ENCODE results near the gene MACC1. TPM values are rescaled to one million over a fixed set of nuclear protein-coding genes. Genes with fewer than 3 reads are reported as not detected.

The MACC1 gene
- total and polyA plus RNA-seq, 9 of the 15 experiments (the other 6 are each of a cell fraction or from before 2014, with no cell fraction given): 5.9 to 30.2 (median 10.4) TPM

DNA sequence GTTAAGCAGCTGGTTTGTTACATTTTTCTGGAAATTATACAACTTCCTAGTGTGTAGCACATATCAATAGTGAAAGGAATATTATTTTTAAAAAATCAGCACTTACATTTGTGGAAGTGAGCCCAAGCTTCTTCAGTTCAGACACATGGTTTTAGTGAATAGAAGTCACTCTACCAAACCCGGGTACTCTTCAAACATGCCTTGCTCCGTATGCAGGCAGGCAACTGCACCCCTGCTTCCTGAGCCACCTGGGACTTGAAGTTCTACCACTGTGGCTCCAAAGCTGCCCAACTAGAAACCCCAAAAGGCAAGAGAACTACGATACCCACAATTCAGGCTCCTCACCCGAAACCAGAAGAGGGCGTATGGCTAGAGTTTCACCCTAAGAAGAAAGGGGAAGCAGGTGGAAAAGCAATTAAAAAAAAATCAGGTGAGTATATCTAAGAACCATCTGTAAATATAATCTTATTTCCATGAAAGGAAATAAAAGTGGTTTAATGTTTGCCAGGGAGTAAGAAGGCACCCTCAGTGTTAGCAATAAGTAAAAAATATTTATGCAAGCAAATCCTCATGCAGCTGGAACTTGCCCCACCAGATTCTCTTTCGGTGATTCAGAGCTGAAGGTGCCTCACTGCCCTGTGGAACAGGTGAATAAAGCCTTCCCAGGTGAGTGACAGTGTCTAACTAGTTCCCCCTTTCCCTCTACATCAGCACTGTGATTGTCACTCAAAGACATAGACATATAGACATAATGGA, at the start of gene MACC1 (continued):
- TF ChIP-seq, protein P1, sequence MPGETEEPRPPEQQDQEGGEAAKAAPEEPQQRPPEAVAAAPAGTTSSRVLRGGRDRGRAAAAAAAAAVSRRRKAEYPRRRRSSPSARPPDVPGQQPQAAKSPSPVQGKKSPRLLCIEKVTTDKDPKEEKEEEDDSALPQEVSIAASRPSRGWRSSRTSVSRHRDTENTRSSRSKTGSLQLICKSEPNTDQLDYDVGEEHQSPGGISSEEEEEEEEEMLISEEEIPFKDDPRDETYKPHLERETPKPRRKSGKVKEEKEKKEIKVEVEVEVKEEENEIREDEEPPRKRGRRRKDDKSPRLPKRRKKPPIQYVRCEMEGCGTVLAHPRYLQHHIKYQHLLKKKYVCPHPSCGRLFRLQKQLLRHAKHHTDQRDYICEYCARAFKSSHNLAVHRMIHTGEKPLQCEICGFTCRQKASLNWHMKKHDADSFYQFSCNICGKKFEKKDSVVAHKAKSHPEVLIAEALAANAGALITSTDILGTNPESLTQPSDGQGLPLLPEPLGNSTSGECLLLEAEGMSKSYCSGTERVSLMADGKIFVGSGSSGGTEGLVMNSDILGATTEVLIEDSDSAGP (CRISPR knock-in tag; IDR thresholded peaks at IDR 0.05): no peak
- TF ChIP-seq DIDO1 (tag; IDR thresholded peaks at IDR 0.05; ENCODE audit: low read depth) (peak; percentile 87), RUNX1 (IDR thresholded peaks at IDR 0.05; ENCODE audit: low read depth) (no peak), CREM (IDR thresholded peaks at IDR 0.05; ENCODE audit: low read depth) (peak; percentile 71), CBX2 (IDR thresholded peaks at IDR 0.05; ENCODE audit: insufficient read depth, low read length, poor library complexity, severe bottlenecking) (no peak), JUND (IDR thresholded peaks at IDR 0.05; ENCODE audit: borderline replicate concordance, low read depth, low read length) (no peak), JUND (tag; IDR thresholded peaks at IDR 0.05; ENCODE audit: borderline replicate concordance, low read depth, low read length) (peak; percentile 13; the same call in 1 of the 3 replicates), YBX1 (IDR thresholded peaks at IDR 0.05) (no peak), CBX8 (IDR thresholded peaks at IDR 0.05; ENCODE audit: borderline replicate concordance, extremely low read depth, low read depth, low read length, poor library complexity, severe bottlenecking) (no peak)
- TF ChIP-seq, protein P2, sequence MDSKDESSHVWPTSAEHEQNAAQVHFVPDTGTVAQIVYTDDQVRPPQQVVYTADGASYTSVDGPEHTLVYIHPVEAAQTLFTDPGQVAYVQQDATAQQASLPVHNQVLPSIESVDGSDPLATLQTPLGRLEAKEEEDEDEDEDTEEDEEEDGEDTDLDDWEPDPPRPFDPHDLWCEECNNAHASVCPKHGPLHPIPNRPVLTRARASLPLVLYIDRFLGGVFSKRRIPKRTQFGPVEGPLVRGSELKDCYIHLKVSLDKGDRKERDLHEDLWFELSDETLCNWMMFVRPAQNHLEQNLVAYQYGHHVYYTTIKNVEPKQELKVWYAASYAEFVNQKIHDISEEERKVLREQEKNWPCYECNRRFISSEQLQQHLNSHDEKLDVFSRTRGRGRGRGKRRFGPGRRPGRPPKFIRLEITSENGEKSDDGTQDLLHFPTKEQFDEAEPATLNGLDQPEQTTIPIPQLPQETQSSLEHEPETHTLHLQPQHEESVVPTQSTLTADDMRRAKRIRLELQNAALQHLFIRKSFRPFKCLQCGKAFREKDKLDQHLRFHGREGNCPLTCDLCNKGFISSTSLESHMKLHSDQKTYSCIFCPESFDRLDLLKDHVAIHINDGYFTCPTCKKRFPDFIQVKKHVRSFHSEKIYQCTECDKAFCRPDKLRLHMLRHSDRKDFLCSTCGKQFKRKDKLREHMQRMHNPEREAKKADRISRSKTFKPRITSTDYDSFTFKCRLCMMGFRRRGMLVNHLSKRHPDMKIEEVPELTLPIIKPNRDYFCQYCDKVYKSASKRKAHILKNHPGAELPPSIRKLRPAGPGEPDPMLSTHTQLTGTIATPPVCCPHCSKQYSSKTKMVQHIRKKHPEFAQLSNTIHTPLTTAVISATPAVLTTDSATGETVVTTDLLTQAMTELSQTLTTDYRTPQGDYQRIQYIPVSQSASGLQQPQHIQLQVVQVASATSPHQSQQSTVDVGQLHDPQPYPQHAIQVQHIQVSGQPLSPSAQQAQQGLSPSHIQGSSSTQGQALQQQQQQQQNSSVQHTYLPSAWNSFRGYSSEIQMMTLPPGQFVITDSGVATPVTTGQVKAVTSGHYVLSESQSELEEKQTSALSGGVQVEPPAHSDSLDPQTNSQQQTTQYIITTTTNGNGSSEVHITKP (IDR thresholded peaks at IDR 0.05; ENCODE audit: partially characterized antibody): peak; percentile 59
- TF ChIP-seq, protein P3, sequence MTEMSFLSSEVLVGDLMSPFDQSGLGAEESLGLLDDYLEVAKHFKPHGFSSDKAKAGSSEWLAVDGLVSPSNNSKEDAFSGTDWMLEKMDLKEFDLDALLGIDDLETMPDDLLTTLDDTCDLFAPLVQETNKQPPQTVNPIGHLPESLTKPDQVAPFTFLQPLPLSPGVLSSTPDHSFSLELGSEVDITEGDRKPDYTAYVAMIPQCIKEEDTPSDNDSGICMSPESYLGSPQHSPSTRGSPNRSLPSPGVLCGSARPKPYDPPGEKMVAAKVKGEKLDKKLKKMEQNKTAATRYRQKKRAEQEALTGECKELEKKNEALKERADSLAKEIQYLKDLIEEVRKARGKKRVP (CRISPR knock-in tag; IDR thresholded peaks at IDR 0.05): no peak
- TF ChIP-seq, protein P4, sequence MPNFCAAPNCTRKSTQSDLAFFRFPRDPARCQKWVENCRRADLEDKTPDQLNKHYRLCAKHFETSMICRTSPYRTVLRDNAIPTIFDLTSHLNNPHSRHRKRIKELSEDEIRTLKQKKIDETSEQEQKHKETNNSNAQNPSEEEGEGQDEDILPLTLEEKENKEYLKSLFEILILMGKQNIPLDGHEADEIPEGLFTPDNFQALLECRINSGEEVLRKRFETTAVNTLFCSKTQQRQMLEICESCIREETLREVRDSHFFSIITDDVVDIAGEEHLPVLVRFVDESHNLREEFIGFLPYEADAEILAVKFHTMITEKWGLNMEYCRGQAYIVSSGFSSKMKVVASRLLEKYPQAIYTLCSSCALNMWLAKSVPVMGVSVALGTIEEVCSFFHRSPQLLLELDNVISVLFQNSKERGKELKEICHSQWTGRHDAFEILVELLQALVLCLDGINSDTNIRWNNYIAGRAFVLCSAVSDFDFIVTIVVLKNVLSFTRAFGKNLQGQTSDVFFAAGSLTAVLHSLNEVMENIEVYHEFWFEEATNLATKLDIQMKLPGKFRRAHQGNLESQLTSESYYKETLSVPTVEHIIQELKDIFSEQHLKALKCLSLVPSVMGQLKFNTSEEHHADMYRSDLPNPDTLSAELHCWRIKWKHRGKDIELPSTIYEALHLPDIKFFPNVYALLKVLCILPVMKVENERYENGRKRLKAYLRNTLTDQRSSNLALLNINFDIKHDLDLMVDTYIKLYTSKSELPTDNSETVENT (CRISPR knock-in tag; IDR thresholded peaks at IDR 0.05): no peak
- TF ChIP-seq, protein P5, sequence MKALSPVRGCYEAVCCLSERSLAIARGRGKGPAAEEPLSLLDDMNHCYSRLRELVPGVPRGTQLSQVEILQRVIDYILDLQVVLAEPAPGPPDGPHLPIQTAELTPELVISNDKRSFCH (CRISPR knock-in tag; IDR thresholded peaks at IDR 0.05): no peak
- TF ChIP-seq, protein P5 (tag; IDR thresholded peaks at IDR 0.05): no peak
- TF ChIP-seq, protein P6, sequence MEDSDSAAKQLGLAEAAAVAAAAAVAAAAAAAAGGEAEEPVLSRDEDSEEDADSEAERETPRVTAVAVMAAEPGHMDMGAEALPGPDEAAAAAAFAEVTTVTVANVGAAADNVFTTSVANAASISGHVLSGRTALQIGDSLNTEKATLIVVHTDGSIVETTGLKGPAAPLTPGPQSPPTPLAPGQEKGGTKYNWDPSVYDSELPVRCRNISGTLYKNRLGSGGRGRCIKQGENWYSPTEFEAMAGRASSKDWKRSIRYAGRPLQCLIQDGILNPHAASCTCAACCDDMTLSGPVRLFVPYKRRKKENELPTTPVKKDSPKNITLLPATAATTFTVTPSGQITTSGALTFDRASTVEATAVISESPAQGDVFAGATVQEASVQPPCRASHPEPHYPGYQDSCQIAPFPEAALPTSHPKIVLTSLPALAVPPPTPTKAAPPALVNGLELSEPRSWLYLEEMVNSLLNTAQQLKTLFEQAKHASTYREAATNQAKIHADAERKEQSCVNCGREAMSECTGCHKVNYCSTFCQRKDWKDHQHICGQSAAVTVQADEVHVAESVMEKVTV (CRISPR knock-in tag; IDR thresholded peaks at IDR 0.05): no peak
